ENCODE data around the gene MKLN1.
"Not testable (repeated sequence)": the region's sequence is repeated elsewhere in the genome, so short reads cannot be mapped to it uniquely, and the experiment has no call there.

The MKLN1 gene

GRCh38 chr7:131312838-131313237 lies 14.8 kb upstream of the MKLN1 start:
- no peak for DNase-seq (ENCODE audit: low spot score)

DNA sequence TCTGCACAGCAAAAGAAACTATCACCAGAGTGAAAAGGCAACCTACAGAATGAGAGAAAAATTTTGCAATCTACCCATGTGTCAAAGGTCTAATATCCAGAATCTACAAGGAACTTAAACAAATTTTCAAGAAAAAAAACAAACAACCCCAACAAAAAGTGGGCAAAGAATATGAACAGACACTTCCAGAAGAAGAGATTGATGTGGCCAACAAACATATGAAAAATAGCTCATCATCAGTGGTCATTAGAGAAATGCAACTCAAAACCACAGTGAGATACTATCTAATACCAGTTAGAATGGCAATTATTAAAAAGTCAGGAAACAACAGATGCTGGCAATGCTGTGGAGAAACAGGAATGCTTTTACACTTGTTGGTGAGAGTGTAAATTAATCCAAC lies 7.1 kb upstream of the MKLN1 start:
- no peak for DNase-seq (ENCODE audit: low spot score)

DNA sequence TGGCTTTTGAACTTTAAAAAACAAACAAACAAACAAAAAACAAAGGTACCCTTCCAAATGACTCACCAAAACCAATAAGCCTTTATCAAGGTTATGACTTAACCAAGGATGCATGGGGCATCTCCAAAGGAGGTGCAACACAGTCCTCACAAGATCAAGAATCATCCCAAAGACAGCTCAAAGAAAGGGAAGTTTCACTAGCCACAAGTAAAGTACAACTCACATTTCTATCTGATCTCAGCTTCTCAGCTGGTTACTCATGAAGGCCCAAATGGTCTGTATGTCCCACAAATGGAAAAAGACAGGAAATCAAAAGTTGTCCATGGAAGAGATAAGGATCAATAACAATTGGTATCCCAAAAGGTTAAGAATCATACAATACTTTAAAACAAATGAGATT lies 6.0 kb upstream of the MKLN1 start:
- DNase-seq (ENCODE audit: low spot score) = no peak

GRCh38 chr7:131322061-131322460 lies 5.6 kb upstream of the MKLN1 start:
- DNase-seq (ENCODE audit: low spot score) = no peak

GRCh38 chr7:131322861-131323260 lies 4.8 kb upstream of the MKLN1 start:
- DNase-seq (ENCODE audit: low spot score) = no peak

GRCh38 chr7:131325179-131325840 lies 2.4 kb upstream of the MKLN1 start:
- no peak for DNase-seq (ENCODE audit: low spot score)

DNA sequence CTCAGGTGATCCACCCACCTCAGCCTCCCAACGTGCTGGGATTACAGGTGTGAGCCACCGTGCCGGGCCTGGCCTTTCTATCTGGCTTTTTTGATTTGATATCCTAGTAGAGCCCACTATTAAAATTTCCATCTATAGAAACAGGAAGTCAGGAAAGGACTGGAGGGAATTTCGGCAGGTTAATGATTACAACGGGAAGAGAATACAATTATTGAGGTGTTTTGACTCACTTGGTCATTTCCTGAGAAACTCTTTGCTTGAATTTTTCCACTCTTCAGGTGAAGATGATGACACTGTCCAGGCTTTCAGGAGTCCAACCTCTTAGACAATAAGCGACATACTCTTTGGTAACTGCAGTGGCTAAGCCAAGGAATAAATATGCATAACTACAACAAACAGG lies 1.1 kb upstream of the MKLN1 start:
- DNase-seq (ENCODE audit: low spot score) = no peak

- DNase-seq (ENCODE audit: low spot score) = peak; percentile 71
These were observed 539 bp upstream of the MKLN1 start for GRCh38 chr7:131327049-131327625.

- DNase-seq (ENCODE audit: low spot score) = peak; percentile 22
These were observed 900 bp downstream of the MKLN1 start for GRCh38 chr7:131328377-131329175.

DNA sequence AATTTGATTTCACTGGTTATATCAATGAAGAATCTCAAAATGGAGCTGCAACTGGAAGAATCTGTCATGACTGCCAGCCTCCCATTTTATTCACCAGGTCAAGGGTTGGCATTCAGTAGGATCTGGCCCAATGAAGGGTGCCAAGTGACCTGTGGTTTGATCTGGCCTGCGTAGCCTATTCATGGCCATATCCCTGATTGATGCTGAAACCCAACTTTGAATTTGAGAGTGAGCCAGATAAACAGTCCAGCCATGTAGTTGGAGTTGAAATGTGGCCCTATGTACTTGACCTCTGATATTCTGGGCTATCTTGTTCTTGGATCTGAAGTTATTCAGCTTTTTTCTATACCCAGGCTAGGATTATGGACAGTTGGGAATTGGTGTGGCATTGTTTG lies 1.5 kb downstream of the MKLN1 start:
- no peak for DNase-seq (ENCODE audit: low spot score)

DNA sequence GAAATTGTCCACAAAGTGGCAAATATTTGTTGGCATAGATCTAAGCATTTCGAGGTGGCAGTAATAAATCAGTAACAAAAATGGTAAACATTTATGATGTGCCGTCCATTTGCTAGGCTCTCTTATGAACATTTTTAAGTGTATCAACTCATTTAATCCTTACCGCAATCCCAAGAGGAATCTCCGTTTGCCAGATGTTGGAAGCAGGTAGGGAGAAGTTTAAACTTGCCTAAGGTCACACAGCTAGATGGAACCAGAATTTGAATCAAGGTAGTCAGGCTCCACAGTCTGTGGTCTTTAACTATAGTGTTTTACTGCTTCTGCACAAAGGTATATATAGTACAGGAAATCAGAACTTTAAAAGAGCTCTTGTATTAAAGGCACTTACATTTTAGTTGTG lies 2.6 kb downstream of the MKLN1 start:
- no peak for DNase-seq (ENCODE audit: low spot score)

- DNase-seq (ENCODE audit: low spot score) = no peak
These were observed 4.1 kb downstream of the MKLN1 start for GRCh38 chr7:131331806-131332205.

GRCh38 chr7:131332729-131333128 lies 5.1 kb downstream of the MKLN1 start:
- not testable (repeated sequence) for DNase-seq (ENCODE audit: low spot score)

DNA sequence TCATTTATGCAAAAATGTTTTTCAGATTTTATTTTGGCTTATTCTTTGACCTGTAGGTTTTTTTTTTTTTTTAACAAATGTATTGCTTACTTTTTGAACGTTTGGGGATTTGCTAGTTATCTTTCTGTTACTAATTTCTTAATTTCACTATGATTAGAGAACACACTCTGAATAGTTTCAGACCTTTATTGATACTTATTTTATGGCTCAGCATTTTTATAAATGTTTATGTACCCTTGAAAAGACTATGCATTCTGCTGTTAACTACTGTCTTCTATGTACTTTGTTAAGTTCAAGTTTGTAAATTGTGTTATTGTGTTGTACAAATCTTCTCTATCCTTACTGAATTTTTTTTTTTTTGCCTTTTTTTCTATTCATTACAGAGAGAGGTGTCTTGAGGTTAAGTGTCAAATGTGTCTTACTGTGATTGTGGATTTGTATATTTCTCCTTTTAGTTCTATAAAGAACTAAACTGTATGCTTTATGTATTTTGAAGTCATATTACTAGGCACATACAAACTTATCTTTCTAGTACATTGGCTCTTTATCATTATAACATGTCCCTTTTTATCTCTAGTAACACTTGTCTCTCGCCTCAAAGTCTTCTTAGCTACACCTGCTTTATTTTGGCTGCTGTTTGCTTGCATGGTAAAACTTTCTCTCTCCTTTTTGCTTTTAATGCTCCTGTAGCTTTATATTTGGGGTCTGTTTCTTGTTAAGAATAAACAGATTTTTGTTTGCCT lies 8.1 kb downstream of the MKLN1 start:
- no peak for DNase-seq (ENCODE audit: low spot score)

- no peak for DNase-seq (ENCODE audit: low spot score)
These were observed 9.3 kb downstream of the MKLN1 start for GRCh38 chr7:131336956-131337355.

DNA sequence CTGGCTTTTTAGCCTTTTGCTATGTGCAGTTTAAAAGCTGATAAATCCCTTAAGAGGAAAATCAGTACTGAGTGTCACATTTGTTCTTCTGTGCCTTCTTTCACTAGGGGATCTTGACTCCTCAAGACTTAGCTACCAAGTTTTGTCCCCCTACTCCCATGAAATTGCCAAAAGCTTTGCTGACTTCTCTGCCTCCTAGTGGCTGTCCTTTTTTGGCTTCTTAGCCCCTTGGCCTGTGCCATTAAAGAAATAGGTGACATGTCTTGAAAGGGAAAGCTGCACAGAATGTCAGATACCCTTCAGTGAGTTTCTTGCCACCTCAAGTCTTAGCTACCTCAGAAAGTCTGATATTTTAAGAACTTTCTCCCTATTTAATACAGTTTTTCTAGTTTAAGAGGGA lies 10.5 kb downstream of the MKLN1 start:
- DNase-seq (ENCODE audit: low spot score) = no peak

DNA sequence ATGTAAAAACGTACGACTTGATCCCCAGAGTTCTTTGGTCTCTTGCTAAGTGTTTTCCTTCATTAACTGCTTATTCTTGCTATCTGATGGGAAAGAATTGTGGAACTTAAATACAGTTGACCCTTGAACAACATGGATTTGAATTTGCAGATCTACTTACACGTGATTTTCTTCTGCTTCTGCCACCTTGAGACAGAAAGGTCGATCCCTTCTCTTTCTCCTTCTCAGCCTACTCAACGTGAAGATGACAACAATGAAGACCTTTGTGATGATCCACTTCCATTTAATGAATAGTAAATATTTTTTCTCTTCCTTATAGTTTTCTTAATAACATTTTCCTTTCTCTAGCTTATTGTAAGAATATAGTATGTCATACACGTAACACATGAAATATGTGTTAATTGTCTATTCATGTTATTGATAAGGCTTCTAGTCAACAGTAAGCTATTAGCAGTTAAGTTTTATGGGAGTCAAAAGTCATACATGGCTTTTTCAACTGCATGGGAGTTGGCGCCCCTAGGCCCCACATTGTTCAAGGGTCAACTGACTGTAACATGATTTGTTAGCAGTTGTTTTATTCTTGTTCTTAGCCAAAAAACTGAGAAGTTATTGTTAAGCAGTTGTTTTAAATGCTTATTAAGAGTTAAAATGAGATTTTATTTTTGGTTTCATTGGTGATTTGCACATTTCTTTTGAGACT lies 11.2 kb downstream of the MKLN1 start:
- no peak for DNase-seq (ENCODE audit: low spot score)

- DNase-seq (ENCODE audit: low spot score) = no peak
These were observed 14.0 kb downstream of the MKLN1 start for GRCh38 chr7:131341690-131342089.

DNA sequence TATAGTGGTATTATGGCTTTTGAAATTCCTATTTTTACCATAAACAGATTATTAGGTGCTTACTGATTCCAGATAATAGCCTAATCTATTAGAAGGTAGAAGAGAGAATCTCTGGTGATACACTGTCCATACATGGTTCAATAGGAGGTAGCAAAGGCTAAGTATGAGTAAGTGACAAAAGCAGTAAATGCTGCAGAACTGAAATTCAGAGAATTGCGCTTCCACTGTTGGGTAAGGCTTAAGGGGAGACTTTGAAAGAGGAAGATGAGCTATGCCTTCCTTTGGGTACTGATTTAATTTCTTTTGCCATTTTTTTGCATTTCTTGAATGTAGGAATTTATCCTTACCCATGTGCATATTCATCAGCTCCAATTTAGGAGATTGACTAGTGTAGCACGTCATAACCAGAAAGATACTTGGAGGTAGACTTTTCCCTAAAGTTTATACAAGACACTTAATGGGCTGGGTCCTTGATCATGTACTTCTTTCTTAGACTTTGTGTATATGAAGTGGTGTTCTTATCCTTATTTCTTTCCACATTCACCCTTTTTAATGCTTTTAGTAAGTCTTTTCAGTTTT lies 15.3 kb downstream of the MKLN1 start:
- no peak for DNase-seq (ENCODE audit: low spot score)

DNA sequence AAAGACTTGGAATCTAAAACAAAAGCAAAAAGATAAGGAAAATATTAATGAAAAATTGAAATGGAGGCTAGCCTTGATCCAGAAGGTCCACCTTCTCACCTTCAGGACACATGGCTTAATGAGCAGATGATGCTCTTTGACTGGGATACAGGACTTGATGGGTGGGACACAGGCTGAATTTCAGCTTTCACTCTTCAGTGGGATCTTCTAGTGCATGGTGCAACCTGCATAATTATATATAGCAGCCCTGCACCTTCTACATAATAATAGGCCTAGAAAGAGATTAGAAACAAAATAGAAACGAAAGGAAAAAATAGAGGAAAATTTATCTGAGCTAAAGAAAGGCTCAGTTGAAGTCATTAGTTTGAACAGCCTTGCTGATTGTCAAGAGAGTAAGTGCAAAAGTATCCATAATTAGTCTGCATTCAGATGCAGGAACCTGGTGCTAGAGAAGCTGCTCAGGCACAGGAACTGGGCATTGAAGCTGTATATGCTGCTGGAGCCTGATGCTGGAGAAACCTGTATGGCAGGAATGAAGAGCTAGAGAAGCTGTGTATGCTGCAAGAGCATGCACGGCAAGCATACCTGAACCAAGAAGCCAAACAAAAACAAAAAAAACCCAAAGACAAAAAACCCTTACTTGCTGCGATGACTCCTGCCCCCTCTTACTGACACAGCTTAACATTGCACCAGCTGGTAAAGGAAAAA lies 19.4 kb downstream of the MKLN1 start:
- DNase-seq (ENCODE audit: low spot score) = no peak

DNA sequence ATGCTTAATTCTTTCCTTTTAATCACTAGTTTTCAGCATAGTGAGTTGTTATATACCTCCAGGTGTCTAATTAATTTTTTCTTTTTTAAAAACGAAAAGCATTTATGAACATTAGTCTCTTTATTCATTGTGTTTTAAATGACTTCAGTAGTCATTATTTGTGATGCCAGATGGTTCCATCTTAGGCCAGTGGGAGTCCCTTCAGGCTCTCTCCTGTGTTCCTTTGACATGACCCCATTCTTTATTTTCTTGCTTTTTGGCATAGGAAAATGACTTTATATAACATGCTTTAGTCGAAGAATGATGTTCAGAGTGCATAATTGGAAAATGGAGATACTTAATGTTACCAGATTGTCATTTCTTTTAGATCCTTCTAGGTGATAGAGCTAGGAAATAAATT lies 24.4 kb downstream of the MKLN1 start:
- DNase-seq (ENCODE audit: low spot score) = no peak
